HG02852 (cell line): ENCODE results near the gene ZNF627.
"Not testable (repeated sequence)": the region's sequence is repeated elsewhere in the genome, so short reads cannot be mapped to it uniquely, and the experiment has no call there.

Experiments used
- ATAC-seq: cut with Tn5 transposase; IDR thresholded peaks from one replicate; pipeline ENCODE4 v1.9.1; 2021; ENCODE audit warnings: mild to moderate bottlenecking, moderate library complexity; ENCODE audit not compliant: unreplicated experiment

ZNF627 gene

GRCh38 chr19:11597202-11598102, at the start of gene ZNF627:
TSS of gene ZNF627 (plus strand) at chr19:11597483. CDS start at chr19:11597628, 145 bp downstream.
- ATAC-seq = peak; percentile 97

GRCh38 chr19:11547929-11548700, 49.2 kb upstream of the ZNF627 start:
- ATAC-seq = no peak

- ATAC-seq = no peak
Measured at GRCh38 chr19:11549386-11549953, 47.8 kb upstream of the ZNF627 start.

- no peak for ATAC-seq
Measured at GRCh38 chr19:11550265-11550664, 47.0 kb upstream of the ZNF627 start.

GRCh38 chr19:11551603-11552235, 45.6 kb upstream of the ZNF627 start:
- ATAC-seq = no peak

- no peak for ATAC-seq
Measured at GRCh38 chr19:11552666-11553372, 44.5 kb upstream of the ZNF627 start.

GRCh38 chr19:11554160-11554559, 43.1 kb upstream of the ZNF627 start:
- no peak for ATAC-seq

- ATAC-seq = no peak
Measured at GRCh38 chr19:11555246-11555645, 42.0 kb upstream of the ZNF627 start.

- no peak for ATAC-seq
Measured at GRCh38 chr19:11556634-11557420, 40.5 kb upstream of the ZNF627 start.

- peak; percentile 84 for ATAC-seq
Measured at GRCh38 chr19:11558881-11559828, 38.1 kb upstream of the ZNF627 start, which contains the start of gene ELOF1. TSS of gene ELOF1 (minus strand) at chr19:11559230. CDS start at chr19:11554347, 4,883 bp downstream.

- ATAC-seq = no peak
Measured at GRCh38 chr19:11560404-11561051, 36.8 kb upstream of the ZNF627 start.

GRCh38 chr19:11563532-11563931, 33.8 kb upstream of the ZNF627 start:
- ATAC-seq = no peak

GRCh38 chr19:11564082-11564807, 33.0 kb upstream of the ZNF627 start:
- not testable (repeated sequence) for ATAC-seq

GRCh38 chr19:11565649-11565980, 31.7 kb upstream of the ZNF627 start:
- ATAC-seq = not testable (repeated sequence)

GRCh38 chr19:11566164-11566563, 31.1 kb upstream of the ZNF627 start:
- ATAC-seq = no peak

GRCh38 chr19:11570039-11570462, 27.2 kb upstream of the ZNF627 start:
- ATAC-seq = no peak

- not testable (repeated sequence) for ATAC-seq
Measured at GRCh38 chr19:11573354-11573753, 23.9 kb upstream of the ZNF627 start.
